ENCODE data around the gene FBXL15.

The FBXL15 gene

GRCh38 chr10:102435529-102436233, 15.0 kb downstream of the FBXL15 start:
- TF ChIP-seq FOXM1 (IDR thresholded peaks at IDR 0.05; ENCODE audit: borderline replicate concordance, low read depth) (no peak), EGR1 (IDR thresholded peaks at IDR 0.05) (0 out of 2 replicates have a peak, but pooled peaks have one; percentile 18)

DNA sequence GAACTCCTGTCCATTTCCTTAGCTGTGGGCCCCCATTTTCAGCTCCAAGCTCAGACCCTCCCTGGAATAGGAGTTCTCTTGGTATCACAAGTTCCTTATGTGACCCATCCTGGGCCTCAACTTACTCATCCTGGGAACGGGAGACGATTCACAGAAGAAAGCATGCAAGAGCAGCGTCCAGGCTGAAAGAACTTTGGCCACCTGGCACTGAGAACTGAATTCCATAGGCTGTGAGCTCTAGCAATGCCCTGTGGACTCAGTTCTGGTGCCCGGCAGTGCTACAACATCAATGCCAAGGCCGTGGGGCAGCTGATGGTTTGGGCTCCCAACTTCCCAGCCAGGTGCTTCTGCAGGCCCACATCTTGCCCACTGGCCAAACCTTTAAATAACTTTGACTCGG, 15.7 kb downstream of the FBXL15 start:
- TF ChIP-seq ZBTB7A (IDR thresholded peaks at IDR 0.05; ENCODE audit: low read depth) (no peak), TAF1 (IDR thresholded peaks at IDR 0.05; ENCODE audit: low read depth) (no peak), EGR1 (IDR thresholded peaks at IDR 0.05) (no peak), NFIC (IDR thresholded peaks at IDR 0.05) (no peak), RAD21 (IDR thresholded peaks at IDR 0.05; ENCODE audit: low read depth) (no peak), CEBPB (IDR thresholded peaks at IDR 0.05) (no peak), EP300 (IDR thresholded peaks at IDR 0.05; ENCODE audit: borderline replicate concordance) (no peak), TCF12 (IDR thresholded peaks at IDR 0.05; ENCODE audit: low read depth) (no peak), TEAD4 (IDR thresholded peaks at IDR 0.05) (no peak), YY1 (IDR thresholded peaks at IDR 0.05; ENCODE audit: low read depth) (no peak), FOXM1 (IDR thresholded peaks at IDR 0.05; ENCODE audit: borderline replicate concordance, low read depth) (no peak), CREB1 (IDR thresholded peaks at IDR 0.05; ENCODE audit: low read depth) (no peak)
- TF ChIP-seq, protein P1, sequence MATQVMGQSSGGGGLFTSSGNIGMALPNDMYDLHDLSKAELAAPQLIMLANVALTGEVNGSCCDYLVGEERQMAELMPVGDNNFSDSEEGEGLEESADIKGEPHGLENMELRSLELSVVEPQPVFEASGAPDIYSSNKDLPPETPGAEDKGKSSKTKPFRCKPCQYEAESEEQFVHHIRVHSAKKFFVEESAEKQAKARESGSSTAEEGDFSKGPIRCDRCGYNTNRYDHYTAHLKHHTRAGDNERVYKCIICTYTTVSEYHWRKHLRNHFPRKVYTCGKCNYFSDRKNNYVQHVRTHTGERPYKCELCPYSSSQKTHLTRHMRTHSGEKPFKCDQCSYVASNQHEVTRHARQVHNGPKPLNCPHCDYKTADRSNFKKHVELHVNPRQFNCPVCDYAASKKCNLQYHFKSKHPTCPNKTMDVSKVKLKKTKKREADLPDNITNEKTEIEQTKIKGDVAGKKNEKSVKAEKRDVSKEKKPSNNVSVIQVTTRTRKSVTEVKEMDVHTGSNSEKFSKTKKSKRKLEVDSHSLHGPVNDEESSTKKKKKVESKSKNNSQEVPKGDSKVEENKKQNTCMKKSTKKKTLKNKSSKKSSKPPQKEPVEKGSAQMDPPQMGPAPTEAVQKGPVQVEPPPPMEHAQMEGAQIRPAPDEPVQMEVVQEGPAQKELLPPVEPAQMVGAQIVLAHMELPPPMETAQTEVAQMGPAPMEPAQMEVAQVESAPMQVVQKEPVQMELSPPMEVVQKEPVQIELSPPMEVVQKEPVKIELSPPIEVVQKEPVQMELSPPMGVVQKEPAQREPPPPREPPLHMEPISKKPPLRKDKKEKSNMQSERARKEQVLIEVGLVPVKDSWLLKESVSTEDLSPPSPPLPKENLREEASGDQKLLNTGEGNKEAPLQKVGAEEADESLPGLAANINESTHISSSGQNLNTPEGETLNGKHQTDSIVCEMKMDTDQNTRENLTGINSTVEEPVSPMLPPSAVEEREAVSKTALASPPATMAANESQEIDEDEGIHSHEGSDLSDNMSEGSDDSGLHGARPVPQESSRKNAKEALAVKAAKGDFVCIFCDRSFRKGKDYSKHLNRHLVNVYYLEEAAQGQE (IDR thresholded peaks at IDR 0.05; ENCODE audit: low read depth), result no peak
- TF ChIP-seq, protein P2, sequence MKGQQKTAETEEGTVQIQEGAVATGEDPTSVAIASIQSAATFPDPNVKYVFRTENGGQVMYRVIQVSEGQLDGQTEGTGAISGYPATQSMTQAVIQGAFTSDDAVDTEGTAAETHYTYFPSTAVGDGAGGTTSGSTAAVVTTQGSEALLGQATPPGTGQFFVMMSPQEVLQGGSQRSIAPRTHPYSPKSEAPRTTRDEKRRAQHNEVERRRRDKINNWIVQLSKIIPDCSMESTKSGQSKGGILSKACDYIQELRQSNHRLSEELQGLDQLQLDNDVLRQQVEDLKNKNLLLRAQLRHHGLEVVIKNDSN (IDR thresholded peaks at IDR 0.05), result no peak
- TF ChIP-seq, protein P3, sequence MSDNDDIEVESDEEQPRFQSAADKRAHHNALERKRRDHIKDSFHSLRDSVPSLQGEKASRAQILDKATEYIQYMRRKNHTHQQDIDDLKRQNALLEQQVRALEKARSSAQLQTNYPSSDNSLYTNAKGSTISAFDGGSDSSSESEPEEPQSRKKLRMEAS (IDR thresholded peaks at IDR 0.05), result no peak

DNA sequence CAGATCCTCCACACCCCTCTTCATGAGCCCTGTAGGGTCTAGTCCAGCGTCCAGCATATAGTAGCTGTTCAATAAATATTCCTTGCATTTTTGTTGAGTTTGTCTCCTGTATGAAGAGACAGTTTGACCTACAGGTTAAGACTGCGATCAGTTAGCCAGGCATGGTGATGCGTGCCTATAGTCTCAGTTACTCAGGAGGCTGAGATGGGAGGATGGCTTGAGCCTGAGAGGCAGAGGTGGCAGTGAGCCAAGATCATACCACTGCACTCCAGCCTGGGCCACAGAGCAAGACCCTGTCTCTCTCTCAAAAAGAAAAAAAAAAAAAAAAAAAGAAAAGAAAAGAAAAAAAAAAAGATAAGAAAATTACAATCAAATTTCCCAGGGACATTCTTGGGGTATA, 16.9 kb downstream of the FBXL15 start:
- no peak for TF ChIP-seq FOXM1 (IDR thresholded peaks at IDR 0.05; ENCODE audit: borderline replicate concordance, low read depth)
- TF ChIP-seq, protein P2 (IDR thresholded peaks at IDR 0.05), result no peak
- TF ChIP-seq YY1 (IDR thresholded peaks at IDR 0.05; ENCODE audit: low read depth), result no peak
- no peak for TF ChIP-seq TAF1 (IDR thresholded peaks at IDR 0.05; ENCODE audit: low read depth)
- TF ChIP-seq CREB1 (IDR thresholded peaks at IDR 0.05; ENCODE audit: low read depth), result no peak
- TF ChIP-seq, protein P3 (IDR thresholded peaks at IDR 0.05), result no peak
- TF ChIP-seq, protein P1 (IDR thresholded peaks at IDR 0.05; ENCODE audit: low read depth), result no peak
- TF ChIP-seq TCF12 (IDR thresholded peaks at IDR 0.05; ENCODE audit: low read depth), result no peak
- no peak for TF ChIP-seq EP300 (IDR thresholded peaks at IDR 0.05; ENCODE audit: borderline replicate concordance)

GRCh38 chr10:102438374-102438773, 17.7 kb downstream of the FBXL15 start:
- TF ChIP-seq TCF12 (IDR thresholded peaks at IDR 0.05; ENCODE audit: low read depth) (no peak), EP300 (IDR thresholded peaks at IDR 0.05; ENCODE audit: borderline replicate concordance) (no peak), CEBPB (IDR thresholded peaks at IDR 0.05) (no peak), TEAD4 (IDR thresholded peaks at IDR 0.05) (no peak), TAF1 (IDR thresholded peaks at IDR 0.05; ENCODE audit: low read depth) (no peak), NFIC (IDR thresholded peaks at IDR 0.05) (no peak), FOXM1 (IDR thresholded peaks at IDR 0.05; ENCODE audit: borderline replicate concordance, low read depth) (no peak), ZBTB7A (IDR thresholded peaks at IDR 0.05; ENCODE audit: low read depth) (no peak), EGR1 (IDR thresholded peaks at IDR 0.05) (no peak), RAD21 (IDR thresholded peaks at IDR 0.05; ENCODE audit: low read depth) (no peak)
- TF ChIP-seq, protein P2 (IDR thresholded peaks at IDR 0.05), result no peak
- TF ChIP-seq, protein P3 (IDR thresholded peaks at IDR 0.05), result no peak

GRCh38 chr10:102444851-102445250, 24.2 kb downstream of the FBXL15 start:
- TF ChIP-seq CEBPB (IDR thresholded peaks at IDR 0.05), result no peak
- TF ChIP-seq EGR1 (IDR thresholded peaks at IDR 0.05), result no peak
- TF ChIP-seq YY1 (IDR thresholded peaks at IDR 0.05; ENCODE audit: low read depth), result no peak
- no peak for TF ChIP-seq RAD21 (IDR thresholded peaks at IDR 0.05; ENCODE audit: low read depth)

Data from Ishikawa (cell line).